Activated gamma-delta T cell treated with Interleukin-2 at 50 U/mL for 16 hours (primary cell): ENCODE data around the gene MEFV.

Experiments
- DNase-seq: peaks from one replicate; pipeline ENCODE4 v3.0.0-alpha.2; 2020

Gene MEFV

GRCh38 chr16:3268294-3268693 lies 11.9 kb upstream of the MEFV start:
- no peak for DNase-seq

GRCh38 chr16:3266873-3267537 lies 10.6 kb upstream of the MEFV start:
- no peak for DNase-seq

- DNase-seq = peak; percentile 96
Measured at GRCh38 chr16:3264137-3265036, 8.0 kb upstream of the MEFV start.

- DNase-seq = no peak
Measured at GRCh38 chr16:3262517-3262916, 6.1 kb upstream of the MEFV start.

GRCh38 chr16:3259836-3260235 lies 3.4 kb upstream of the MEFV start:
- DNase-seq = no peak

- DNase-seq = no peak
Measured at GRCh38 chr16:3256866-3257465, 533 bp upstream of the MEFV start.

- DNase-seq = no peak
Measured at GRCh38 chr16:3254309-3254708, 2.1 kb downstream of the MEFV start.

GRCh38 chr16:3252967-3253366 lies 3.5 kb downstream of the MEFV start:
- no peak for DNase-seq

GRCh38 chr16:3249451-3249850 lies 7.0 kb downstream of the MEFV start:
- no peak for DNase-seq

GRCh38 chr16:3249020-3249419 lies 7.4 kb downstream of the MEFV start:
- no peak for DNase-seq

GRCh38 chr16:3248596-3248995 lies 7.8 kb downstream of the MEFV start:
- DNase-seq = no peak

GRCh38 chr16:3246876-3247275 lies 9.6 kb downstream of the MEFV start:
- no peak for DNase-seq

GRCh38 chr16:3246002-3246401 lies 10.4 kb downstream of the MEFV start:
- DNase-seq = no peak

GRCh38 chr16:3243882-3244281 lies 12.6 kb downstream of the MEFV start:
- no peak for DNase-seq

GRCh38 chr16:3242709-3243108 lies 13.7 kb downstream of the MEFV start:
- no peak for DNase-seq

- DNase-seq = no peak
Measured at GRCh38 chr16:3241761-3242160, 14.7 kb downstream of the MEFV start.

- peak; percentile 21 for DNase-seq
Measured at GRCh38 chr16:3235856-3236669, 20.4 kb downstream of the MEFV start.

- DNase-seq = peak; percentile 90
Measured at GRCh38 chr16:3234857-3235561, 21.4 kb downstream of the MEFV start, which contains the start of gene ZNF200. Gene ZNF200, minus strand, starts transcription at chr16:3235158. Its CDS starts 1,403 bp downstream, at chr16:3233755.

- no peak for DNase-seq
Measured at GRCh38 chr16:3234543-3234856, 21.9 kb downstream of the MEFV start.

GRCh38 chr16:3223913-3224515 lies 32.4 kb downstream of the MEFV start:
- no peak for DNase-seq

GRCh38 chr16:3220839-3221238 lies 35.6 kb downstream of the MEFV start:
- DNase-seq = no peak

GRCh38 chr16:3216263-3216640 lies 40.2 kb downstream of the MEFV start:
- no peak for DNase-seq
